Ascending aorta (tissue), 2 donors: ENCODE measurements around the gene PLAGL1. TPM values are rescaled to one million over a fixed set of nuclear protein-coding genes. Genes with fewer than 3 reads are reported as not detected.
A peak's percentile ranks its signal among the peaks of the same experiment; 100 is the strongest.

Experiments
- DNase-seq, 2 donors: peaks; one replicate each; pipeline ENCODE4 v3.0.0-alpha.2; 2019; ENCODE audit warnings: low spot score in 2 of 2
- H3K27ac ChIP-seq, 2 donors: fragments of 200-600 bp; sonication (generic); one replicate each; pipeline ENCODE4 v1.5.1; 2016 to 2017; ENCODE audit warnings: mild to moderate bottlenecking in 1 of 2
- H3K27me3 ChIP-seq: fragments of 200-600 bp; sonication (generic); one replicate; pipeline ENCODE4 v1.5.1; 2017
- H3K36me3 ChIP-seq, 2 donors: fragments of 200-600 bp; sonication (generic); one replicate each; pipeline ENCODE4 v1.5.1; 2016
- H3K4me1 ChIP-seq, 2 donors: fragments of 200-600 bp; sonication (generic); one replicate each; pipeline ENCODE4 v1.5.1; 2016 to 2017; ENCODE audit warnings: mild to moderate bottlenecking in 1 of 2
- H3K4me3 ChIP-seq, 2 donors: fragments of 200-600 bp; sonication (generic); one replicate each; pipeline ENCODE4 v1.5.1; 2016 to 2017; ENCODE audit warnings: mild to moderate bottlenecking in 1 of 2
- H3K9me3 ChIP-seq, 2 donors: fragments of 200-600 bp; sonication (generic); one replicate each; pipeline ENCODE4 v1.5.1; 2016
- intact Hi-C: fragments of 100-400 bp; cut with DNase I; formaldehyde crosslinking; loops from one replicate; pipeline ENCODE4 v1.15.1; 2023
- total RNA-seq: library from RNA; depleted of rRNA; stranded (reverse); fragments of >200 nt; gene quantifications from one replicate; pipeline ENCODE4 v1.1.0, GENCODE V29; 2016
- TF ChIP-seq, protein P1 (sequence below), 3 experiments: fragments of 200-600 bp in 2 of 3; fragments of 450-650 bp in 1 of 3; sonication (generic) in 2 of 3; IDR thresholded peaks; one replicate each; pipeline ENCODE4 v1.5.1; 2016 to 2019; ENCODE audit warnings: antibody characterized with exemption in 3 of 3, mild to moderate bottlenecking in 1 of 3, moderate library complexity in 1 of 3

PLAGL1 gene
- total RNA-seq, 1 donor from 2014 or later, result 86.3 TPM

- TF ChIP-seq, protein P1, sequence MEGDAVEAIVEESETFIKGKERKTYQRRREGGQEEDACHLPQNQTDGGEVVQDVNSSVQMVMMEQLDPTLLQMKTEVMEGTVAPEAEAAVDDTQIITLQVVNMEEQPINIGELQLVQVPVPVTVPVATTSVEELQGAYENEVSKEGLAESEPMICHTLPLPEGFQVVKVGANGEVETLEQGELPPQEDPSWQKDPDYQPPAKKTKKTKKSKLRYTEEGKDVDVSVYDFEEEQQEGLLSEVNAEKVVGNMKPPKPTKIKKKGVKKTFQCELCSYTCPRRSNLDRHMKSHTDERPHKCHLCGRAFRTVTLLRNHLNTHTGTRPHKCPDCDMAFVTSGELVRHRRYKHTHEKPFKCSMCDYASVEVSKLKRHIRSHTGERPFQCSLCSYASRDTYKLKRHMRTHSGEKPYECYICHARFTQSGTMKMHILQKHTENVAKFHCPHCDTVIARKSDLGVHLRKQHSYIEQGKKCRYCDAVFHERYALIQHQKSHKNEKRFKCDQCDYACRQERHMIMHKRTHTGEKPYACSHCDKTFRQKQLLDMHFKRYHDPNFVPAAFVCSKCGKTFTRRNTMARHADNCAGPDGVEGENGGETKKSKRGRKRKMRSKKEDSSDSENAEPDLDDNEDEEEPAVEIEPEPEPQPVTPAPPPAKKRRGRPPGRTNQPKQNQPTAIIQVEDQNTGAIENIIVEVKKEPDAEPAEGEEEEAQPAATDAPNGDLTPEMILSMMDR (IDR thresholded peaks at IDR 0.05), result no peak
- H3K36me3 ChIP-seq, result peaks cover 9 to 20% of the 10 kb centered on the region in 2 donors
- no peaks in the 10 kb centered on the region for H3K9me3 ChIP-seq
- no peaks in the 10 kb centered on the region for H3K4me1 ChIP-seq
- H3K27me3 ChIP-seq, result no peaks in the 10 kb centered on the region
- intact Hi-C loops, result no loop called here
- no peak overlapping the region for H3K27ac ChIP-seq
- no peak overlapping the region for H3K4me3 ChIP-seq
- DNase-seq, result no peak
These were observed 57.2 kb downstream of the PLAGL1 start for GRCh38 chr6:143950875-143951274.

- Histone ChIP-seq H3K27ac (no peak overlapping the region), H3K4me3 (no peak overlapping the region), H3K36me3 (peaks cover 9 to 20% of the 10 kb centered on the region in 2 donors), H3K9me3 (no peaks in the 10 kb centered on the region), H3K4me1 (no peaks in the 10 kb centered on the region), H3K27me3 (no peaks in the 10 kb centered on the region)
- DNase-seq, result no peak
- intact Hi-C loops, result no loop called here
- TF ChIP-seq, protein P1 (IDR thresholded peaks at IDR 0.05), result no peak
These were observed 58.1 kb downstream of the PLAGL1 start for GRCh38 chr6:143949962-143950361.

GRCh38 chr6:143949535-143949934 is 58.5 kb downstream of the PLAGL1 start:
- TF ChIP-seq, protein P1 (IDR thresholded peaks at IDR 0.05), result no peak

DNA sequence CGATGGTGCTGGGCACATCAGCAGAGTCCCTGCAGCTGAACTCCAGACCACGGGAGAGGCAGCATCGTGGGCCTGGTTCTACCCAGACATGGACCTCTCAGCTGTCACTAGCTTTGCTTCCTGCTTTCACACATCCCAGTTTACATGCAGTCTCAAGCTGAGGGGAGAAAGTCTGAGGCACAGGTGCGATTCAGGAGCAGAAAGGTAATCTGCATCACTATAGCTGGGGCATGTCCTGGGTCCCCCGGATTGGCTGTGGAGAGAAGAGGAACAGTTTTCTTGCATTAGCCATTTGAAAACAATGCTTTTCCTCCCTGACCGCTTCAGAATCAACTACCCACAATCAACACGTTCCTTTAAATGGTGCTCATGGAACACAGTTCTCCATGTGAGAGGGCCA is 59.9 kb downstream of the PLAGL1 start:
- TF ChIP-seq, protein P1 (IDR thresholded peaks at IDR 0.05), result no peak
- no peak for DNase-seq
- peaks cover 9 to 20% of the 10 kb centered on the region in 2 donors for H3K36me3 ChIP-seq
- no peak overlapping the region for H3K4me3 ChIP-seq
- H3K27me3 ChIP-seq, result no peaks in the 10 kb centered on the region
- no peaks in the 10 kb centered on the region for H3K4me1 ChIP-seq
- no peak overlapping the region for H3K27ac ChIP-seq
- intact Hi-C loops, result no loop called here
- no peaks in the 10 kb centered on the region for H3K9me3 ChIP-seq

More at GRCh38 chr6:143949535-143949934, 58.5 kb downstream of the PLAGL1 start:
- no peak for DNase-seq
- H3K9me3 ChIP-seq, result no peaks in the 10 kb centered on the region
- intact Hi-C loops, result no loop called here
- no peak overlapping the region for H3K4me3 ChIP-seq
- no peaks in the 10 kb centered on the region for H3K27me3 ChIP-seq
- H3K4me1 ChIP-seq, result no peaks in the 10 kb centered on the region
- H3K36me3 ChIP-seq, result peaks cover 9 to 20% of the 10 kb centered on the region in 2 donors
- no peak overlapping the region for H3K27ac ChIP-seq

DNA sequence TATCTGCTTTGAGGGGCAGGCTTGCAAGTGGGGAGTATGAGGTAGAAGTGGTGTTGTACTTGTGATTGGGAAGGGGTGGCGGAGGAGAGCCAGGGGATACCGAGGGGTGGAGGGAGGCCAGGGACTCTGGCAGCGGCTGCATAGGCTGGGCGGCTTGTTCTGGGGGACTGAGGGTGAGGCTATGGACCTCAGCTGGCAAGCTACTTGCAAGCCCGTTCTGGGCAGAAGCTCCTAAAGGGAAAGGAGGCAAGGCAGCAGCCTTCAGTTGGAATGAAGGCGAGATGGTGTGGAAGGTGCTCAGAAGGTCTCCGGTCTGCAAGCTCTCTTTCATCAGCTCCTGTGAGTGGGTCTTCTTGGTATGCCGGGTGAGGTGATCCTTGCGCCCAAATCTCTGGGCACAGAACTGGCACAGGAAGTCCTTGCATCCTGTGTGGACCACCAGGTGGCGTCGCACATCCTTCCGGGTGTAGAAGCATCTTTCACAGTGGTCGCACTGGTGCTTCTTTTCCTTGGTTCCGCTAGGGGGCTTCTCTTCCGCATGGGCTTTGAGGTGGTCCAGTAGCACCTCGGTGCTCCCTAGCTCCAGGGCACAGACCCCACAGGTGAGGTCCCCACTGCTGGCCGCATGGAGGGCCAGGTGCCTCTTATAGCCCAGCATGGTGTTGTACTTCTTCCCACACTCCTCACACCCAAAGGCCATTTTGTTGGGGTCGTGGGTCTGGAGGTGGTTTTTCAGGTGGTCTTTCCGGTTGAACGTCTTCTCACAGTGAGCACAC is 66.0 kb downstream of the PLAGL1 start:
- Histone ChIP-seq H3K27ac (no peak overlapping the region), H3K4me1 (no peaks in the 10 kb centered on the region), H3K36me3 (peaks cover 0 to 4% of the 10 kb centered on the region in 2 donors), H3K9me3 (no peaks in the 10 kb centered on the region), H3K4me3 (no peak overlapping the region), H3K27me3 (no peaks in the 10 kb centered on the region)
- intact Hi-C loops, result loop anchor here (2.0 kb wide), 1 partner anchor 71 kb away; no protein-coding TSS in a partner anchor
- DNase-seq, result no peak
- TF ChIP-seq, protein P1 (IDR thresholded peaks at IDR 0.05), result peak; percentile 26 to 45 (median 43)
